Chondrocyte (in vitro differentiated cells): ENCODE data around the gene CELF2. TPM values are rescaled to one million over a fixed set of nuclear protein-coding genes. Genes with fewer than 3 reads are reported as not detected.

ENCODE experiments used
- DNase-seq: peaks from one replicate; pipeline ENCODE4 v3.0.0; 2021; ENCODE audit warnings: mixed read lengths, low spot score
- H3K27ac Mint-ChIP-seq: one replicate; pipeline ENCODE4 v1.8.0; 2021; ENCODE audit warnings: mild to moderate bottlenecking, moderate library complexity, mixed read lengths; ENCODE audit not compliant: unreplicated experiment
- H3K27me3 Mint-ChIP-seq: 2 replicates; pipeline ENCODE4 v1.8.0; 2021; ENCODE audit warnings: low read depth, mixed read lengths
- H3K36me3 Mint-ChIP-seq: 2 replicates; pipeline ENCODE4 v1.8.0; 2021; ENCODE audit warnings: low read depth, mixed read lengths
- H3K4me1 Mint-ChIP-seq: 2 replicates; pipeline ENCODE4 v1.8.0; 2021; ENCODE audit warnings: low read depth, mild to moderate bottlenecking, mixed read lengths
- H3K4me3 Mint-ChIP-seq: one replicate; pipeline ENCODE4 v1.8.0; 2021; ENCODE audit warnings: mild to moderate bottlenecking, moderate library complexity, mixed read lengths; ENCODE audit not compliant: unreplicated experiment
- H3K9me3 Mint-ChIP-seq: 2 replicates; pipeline ENCODE4 v1.8.0; 2021; ENCODE audit warnings: low read depth, mixed read lengths
- total RNA-seq: library from RNA; stranded (reverse); gene quantifications from 3 replicates; pipeline ENCODE4 v1.2.1, GENCODE V29; 2021
- TF ChIP-seq, protein P1 (sequence below): fragments of 200-600 bp; sonication (generic); IDR thresholded peaks from 2 replicates; pipeline ENCODE4 v1.5.0; 2021; ENCODE audit warnings: antibody characterized with exemption, mild to moderate bottlenecking, moderate library complexity

CELF2 gene
- total RNA-seq, 1 donor from 2014 or later, result 44.3 TPM

DNA sequence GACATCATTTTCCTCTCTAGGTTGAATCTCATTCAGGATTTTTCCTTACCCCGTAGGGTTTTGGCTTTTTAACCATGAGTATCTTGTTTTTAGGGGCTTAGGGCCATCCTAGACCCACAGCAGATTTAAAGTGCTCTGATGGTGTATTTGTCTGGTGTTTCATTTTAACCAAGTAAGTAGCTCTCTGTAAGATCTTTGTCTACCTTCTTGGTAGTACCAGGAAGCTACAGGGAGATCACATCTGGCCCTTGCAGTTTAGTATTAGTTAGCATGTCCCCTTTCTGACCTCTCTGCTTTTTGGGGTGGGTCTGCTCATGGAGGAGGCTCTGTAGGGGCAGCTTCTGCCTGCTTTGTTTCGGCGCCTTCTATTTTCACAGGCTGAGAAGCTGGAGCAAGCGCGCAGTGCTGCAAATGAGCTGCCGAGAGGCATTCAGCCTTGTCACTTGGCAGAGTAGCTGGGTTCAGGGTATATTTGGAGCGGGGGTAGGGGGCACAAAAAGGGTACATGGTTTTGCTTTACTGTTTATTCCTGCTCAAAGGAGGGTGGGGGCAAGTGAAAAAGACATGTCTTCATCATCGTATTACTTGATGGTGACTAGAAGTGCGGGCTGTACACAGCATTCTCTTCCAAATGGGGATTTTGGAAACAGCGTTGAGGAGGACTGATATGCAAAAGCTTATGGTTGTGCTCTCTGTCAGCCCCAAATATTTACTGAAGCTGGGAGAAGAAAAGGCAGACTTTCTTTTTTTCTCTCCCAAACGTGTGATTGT, 146.3 kb downstream of the CELF2 start:
- no peaks in the 10 kb centered on the region for H3K27me3 Mint-ChIP-seq
- peaks cover 3% of the 10 kb centered on the region for H3K36me3 Mint-ChIP-seq
- no peak overlapping the region for H3K27ac Mint-ChIP-seq
- H3K9me3 Mint-ChIP-seq, result peaks cover 5% of the 10 kb centered on the region
- peak overlapping the region; percentile 87 for H3K4me3 Mint-ChIP-seq
- H3K4me1 Mint-ChIP-seq, result peaks cover 24% of the 10 kb centered on the region
- TF ChIP-seq, protein P1, sequence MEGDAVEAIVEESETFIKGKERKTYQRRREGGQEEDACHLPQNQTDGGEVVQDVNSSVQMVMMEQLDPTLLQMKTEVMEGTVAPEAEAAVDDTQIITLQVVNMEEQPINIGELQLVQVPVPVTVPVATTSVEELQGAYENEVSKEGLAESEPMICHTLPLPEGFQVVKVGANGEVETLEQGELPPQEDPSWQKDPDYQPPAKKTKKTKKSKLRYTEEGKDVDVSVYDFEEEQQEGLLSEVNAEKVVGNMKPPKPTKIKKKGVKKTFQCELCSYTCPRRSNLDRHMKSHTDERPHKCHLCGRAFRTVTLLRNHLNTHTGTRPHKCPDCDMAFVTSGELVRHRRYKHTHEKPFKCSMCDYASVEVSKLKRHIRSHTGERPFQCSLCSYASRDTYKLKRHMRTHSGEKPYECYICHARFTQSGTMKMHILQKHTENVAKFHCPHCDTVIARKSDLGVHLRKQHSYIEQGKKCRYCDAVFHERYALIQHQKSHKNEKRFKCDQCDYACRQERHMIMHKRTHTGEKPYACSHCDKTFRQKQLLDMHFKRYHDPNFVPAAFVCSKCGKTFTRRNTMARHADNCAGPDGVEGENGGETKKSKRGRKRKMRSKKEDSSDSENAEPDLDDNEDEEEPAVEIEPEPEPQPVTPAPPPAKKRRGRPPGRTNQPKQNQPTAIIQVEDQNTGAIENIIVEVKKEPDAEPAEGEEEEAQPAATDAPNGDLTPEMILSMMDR, result no peak
- no peak for DNase-seq

DNA sequence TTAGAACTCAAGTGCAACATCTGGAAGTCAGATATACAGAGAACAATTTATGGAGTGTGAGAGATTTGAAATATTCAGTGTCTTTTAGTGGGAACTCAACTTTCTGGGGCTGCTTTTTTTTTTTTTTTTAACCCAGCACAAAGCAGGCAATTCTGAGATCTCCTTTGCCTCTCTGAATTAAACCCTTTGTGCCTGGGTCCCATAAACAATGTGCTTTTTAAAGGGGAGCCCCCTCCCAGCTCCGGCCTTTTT, 146.8 kb downstream of the CELF2 start:
- TF ChIP-seq, protein P1, result no peak
- Mint-ChIP-seq H3K27ac (no peak overlapping the region), H3K27me3 (no peaks in the 10 kb centered on the region), H3K4me3 (peak overlapping the region; percentile 87), H3K4me1 (peaks cover 24% of the 10 kb centered on the region), H3K36me3 (peaks cover 3% of the 10 kb centered on the region), H3K9me3 (peaks cover 5% of the 10 kb centered on the region)
- no peak for DNase-seq

DNA sequence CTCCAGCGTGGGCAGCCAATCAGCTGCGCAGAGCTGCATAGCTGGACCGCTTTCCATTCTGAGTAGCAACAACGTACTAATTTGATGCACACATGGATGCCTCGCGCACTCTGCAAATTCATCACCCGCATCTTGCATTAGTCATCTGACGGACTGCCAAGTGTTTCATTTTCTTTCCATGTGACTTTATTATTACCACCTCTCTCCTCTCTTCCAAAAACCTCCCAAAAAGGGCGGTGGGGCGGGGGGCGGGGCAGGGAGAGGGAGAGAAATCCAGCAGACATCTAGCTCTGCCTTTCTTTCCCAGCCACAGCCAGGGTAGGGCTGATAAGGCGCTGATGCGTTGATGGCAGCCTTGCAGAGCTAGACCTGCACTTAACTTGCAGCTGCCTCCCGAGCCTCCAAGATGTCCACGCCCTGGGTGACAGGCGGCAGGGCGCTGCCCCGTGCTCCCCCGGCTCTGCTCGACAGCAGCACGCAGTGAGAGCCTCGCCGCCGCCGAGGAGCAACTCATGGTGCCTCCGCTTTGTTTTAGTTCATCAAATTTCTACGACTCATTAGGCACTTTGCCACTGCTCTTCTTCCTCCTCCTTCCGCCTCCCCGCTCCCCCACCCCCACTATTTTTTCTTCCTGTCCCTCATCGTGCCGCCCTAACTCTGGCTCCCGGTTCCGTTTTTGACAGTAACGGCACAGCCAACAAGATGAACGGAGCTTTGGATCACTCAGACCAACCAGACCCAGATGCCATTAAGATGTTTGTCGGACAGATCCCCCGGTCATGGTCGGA, 147.3 kb downstream of the CELF2 start:
- Mint-ChIP-seq H3K4me1 (peaks cover 24% of the 10 kb centered on the region), H3K9me3 (peaks cover 5% of the 10 kb centered on the region), H3K27me3 (no peaks in the 10 kb centered on the region), H3K36me3 (peaks cover 3% of the 10 kb centered on the region), H3K27ac (peak overlapping the region; percentile 43), H3K4me3 (peak overlapping the region; percentile 87)
- DNase-seq, result no peak
- TF ChIP-seq, protein P1, result no peak

DNA sequence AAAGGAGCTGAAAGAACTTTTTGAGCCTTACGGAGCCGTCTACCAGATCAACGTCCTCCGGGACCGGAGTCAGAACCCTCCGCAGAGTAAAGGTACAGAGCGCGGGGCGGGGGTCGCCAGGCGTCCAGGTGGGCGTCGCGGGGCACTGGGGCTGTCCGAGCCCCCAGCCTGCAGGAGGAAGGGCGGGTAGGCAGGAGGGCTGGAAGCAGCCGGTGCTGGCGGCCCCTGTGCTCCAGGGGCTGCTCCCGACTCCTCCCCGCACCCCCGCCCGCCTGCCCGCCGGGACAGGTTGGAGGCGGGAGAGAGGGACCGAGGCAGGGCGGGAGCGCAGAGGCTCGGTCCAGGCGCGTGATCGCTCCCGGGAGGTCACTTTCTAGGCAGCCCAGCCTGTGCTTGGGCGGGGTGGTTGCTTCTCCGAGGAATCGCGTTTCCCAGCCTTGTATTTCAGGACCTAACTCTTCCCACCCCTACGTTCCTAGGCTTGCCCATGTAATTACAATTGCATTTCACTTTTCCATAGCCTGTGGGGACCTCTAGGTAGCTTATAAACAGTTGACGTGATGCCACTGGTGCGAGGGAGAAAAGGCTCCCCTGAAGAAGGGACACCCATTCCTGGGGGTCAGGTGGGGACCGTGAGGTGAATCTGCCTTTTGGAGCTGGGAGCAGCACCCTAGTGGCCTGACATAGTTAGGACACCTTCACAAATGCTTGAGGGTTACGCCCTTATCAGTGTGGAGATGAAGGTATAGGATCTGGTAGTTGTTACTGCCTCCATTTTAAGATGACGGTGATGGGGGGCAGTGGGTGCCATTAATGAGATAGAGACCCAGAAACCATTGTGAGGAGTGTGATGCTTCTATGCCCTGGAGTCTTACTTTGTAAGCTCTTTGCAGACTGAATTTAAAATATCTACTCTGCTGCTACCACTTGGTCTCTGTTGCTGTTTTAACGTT, 148.2 kb downstream of the CELF2 start:
- Mint-ChIP-seq H3K4me1 (peaks cover 24% of the 10 kb centered on the region), H3K27ac (peak overlapping the region; percentile 43), H3K4me3 (peak overlapping the region; percentile 87), H3K36me3 (peaks cover 3% of the 10 kb centered on the region), H3K9me3 (peaks cover 5% of the 10 kb centered on the region), H3K27me3 (no peaks in the 10 kb centered on the region)
- TF ChIP-seq, protein P1, result peak; percentile 77
- DNase-seq, result no peak

DNA sequence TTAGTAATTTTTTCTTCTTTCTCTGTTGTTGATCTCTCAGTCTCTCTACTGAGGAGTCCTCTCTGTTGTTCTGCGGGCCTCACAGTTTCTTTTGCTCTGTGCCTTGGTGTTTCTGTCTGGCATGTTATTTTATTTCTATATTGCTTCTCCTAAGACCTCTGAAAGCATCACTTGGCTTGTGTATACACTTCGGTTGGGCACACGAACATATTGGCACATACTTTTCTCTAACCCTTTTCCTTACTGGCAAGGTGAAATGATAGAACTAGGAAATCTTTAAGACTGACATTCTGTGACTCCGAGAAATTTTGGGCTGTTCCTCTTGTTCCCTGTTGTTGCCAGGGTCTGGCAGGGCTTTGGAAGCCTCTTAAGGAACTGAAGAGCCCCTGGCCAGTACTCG, 148.9 kb downstream of the CELF2 start:
- DNase-seq, result no peak
- Mint-ChIP-seq H3K27me3 (no peaks in the 10 kb centered on the region), H3K27ac (no peak overlapping the region), H3K4me1 (peaks cover 24% of the 10 kb centered on the region), H3K4me3 (peak overlapping the region; percentile 87), H3K36me3 (peaks cover 3% of the 10 kb centered on the region), H3K9me3 (peaks cover 5% of the 10 kb centered on the region)
- TF ChIP-seq, protein P1, result no peak
